Astrocyte (in vitro differentiated cells and primary cell): ENCODE data around the gene CDH23. TPM values are rescaled to one million over a fixed set of nuclear protein-coding genes. Genes with fewer than 3 reads are reported as not detected.

ENCODE experiments used
- DNase-seq: peaks from one replicate; pipeline ENCODE4 v3.0.0-alpha.2; 2010; ENCODE audit warnings: low read depth
- FAIRE-seq: peaks from 2 replicates; lab custom pipeline; 2011; peaks lifted over from hg19 to GRCh38; lab: Jason Lieb, UNC
- H2AFZ ChIP-seq: 2 replicates; pipeline ENCODE4 v1.6.0; 2012; ENCODE audit warnings: low read depth, low read length, inconsistent platforms
- H3K27ac ChIP-seq: 2 replicates; pipeline ENCODE4 v1.5.1; 2011; ENCODE audit warnings: low read depth, low read length, inconsistent platforms
- H3K27me3 ChIP-seq: 2 replicates; pipeline ENCODE4 v1.6.0; 2011; ENCODE audit warnings: low read length, inconsistent platforms; ENCODE audit not compliant: insufficient read depth
- H3K36me3 ChIP-seq: 2 replicates; pipeline ENCODE4 v1.5.1; 2011; ENCODE audit warnings: low read length, inconsistent platforms; ENCODE audit not compliant: insufficient read depth
- H3K4me1 ChIP-seq: 2 replicates; pipeline ENCODE4 v1.5.1; 2011; ENCODE audit warnings: low read length, inconsistent platforms; ENCODE audit not compliant: insufficient read depth
- H3K4me2 ChIP-seq: 2 replicates; pipeline ENCODE4 v1.6.0; 2012; ENCODE audit warnings: low read length, inconsistent platforms
- H3K4me3 ChIP-seq: 2 replicates; pipeline ENCODE4 v1.5.1; 2011; ENCODE audit warnings: low read depth, mild to moderate bottlenecking, low read length, inconsistent platforms; ENCODE audit not compliant: insufficient read depth
- H3K79me2 ChIP-seq: 2 replicates; pipeline ENCODE4 v1.6.0; 2012; ENCODE audit warnings: mild to moderate bottlenecking, low read length, inconsistent platforms; ENCODE audit not compliant: insufficient read depth
- H3K9ac ChIP-seq: 2 replicates; pipeline ENCODE4 v1.6.0; 2012; ENCODE audit warnings: mild to moderate bottlenecking, low read length, inconsistent platforms
- H3K9me3 ChIP-seq: 2 replicates; pipeline ENCODE4 v1.5.1; 2012; ENCODE audit warnings: low read depth, mild to moderate bottlenecking, low read length, inconsistent platforms; ENCODE audit not compliant: insufficient read depth
- H4K20me1 ChIP-seq: 2 replicates; pipeline ENCODE4 v1.6.0; 2012; ENCODE audit warnings: low read length, inconsistent platforms; ENCODE audit not compliant: insufficient read depth
- H3K27ac Mint-ChIP-seq: one replicate; pipeline ENCODE4 v1.8.0; 2021; ENCODE audit warnings: mild to moderate bottlenecking, mixed read lengths; ENCODE audit not compliant: unreplicated experiment
- H3K27me3 Mint-ChIP-seq: one replicate; pipeline ENCODE4 v1.8.0; 2021; ENCODE audit warnings: low read depth, mixed read lengths; ENCODE audit not compliant: unreplicated experiment
- H3K36me3 Mint-ChIP-seq: one replicate; pipeline ENCODE4 v1.8.0; 2021; ENCODE audit warnings: low read depth, mixed read lengths; ENCODE audit not compliant: unreplicated experiment
- H3K4me1 Mint-ChIP-seq: one replicate; pipeline ENCODE4 v1.8.0; 2021; ENCODE audit warnings: low read depth, mixed read lengths; ENCODE audit not compliant: unreplicated experiment
- H3K4me3 Mint-ChIP-seq: one replicate; pipeline ENCODE4 v1.8.0; 2021; ENCODE audit warnings: mild to moderate bottlenecking, moderate library complexity, mixed read lengths; ENCODE audit not compliant: unreplicated experiment
- H3K9me3 Mint-ChIP-seq: one replicate; pipeline ENCODE4 v1.8.0; 2021; ENCODE audit warnings: mild to moderate bottlenecking, mixed read lengths; ENCODE audit not compliant: unreplicated experiment
- CTCF ChIP-seq: IDR thresholded peaks from 2 replicates; pipeline ENCODE4 v1.5.1; 2011; ENCODE audit warnings: low read depth, mild to moderate bottlenecking, inconsistent platforms, low read length, moderate library complexity; ENCODE audit not compliant: insufficient read depth
- EZH2 ChIP-seq: IDR thresholded peaks from 2 replicates; pipeline ENCODE4 v1.6.1; 2012; ENCODE audit warnings: mild to moderate bottlenecking, low read length, inconsistent platforms; ENCODE audit not compliant: insufficient read depth
- total RNA-seq: library from RNA; stranded (reverse); gene quantifications from 2 replicates; pipeline ENCODE4 v1.2.1, GENCODE V29; 2021

The CDH23 gene
- total RNA-seq, 1 donor from 2014 or later: not detected

GRCh38 chr10:71494476-71494875 is 97.8 kb downstream of the CDH23 start:
- Mint-ChIP-seq H3K27ac (no peak overlapping the region), H3K4me3 (no peak overlapping the region), H3K36me3 (no peaks in the 10 kb centered on the region), H3K27me3 (peaks cover 77% of the 10 kb centered on the region), H3K9me3 (peaks cover 5% of the 10 kb centered on the region), H3K4me1 (no peaks in the 10 kb centered on the region)
- no peaks in the 10 kb centered on the region for H3K4me1 ChIP-seq
- H3K79me2 ChIP-seq: no peaks in the 10 kb centered on the region
- H3K27me3 ChIP-seq: peaks cover 17% of the 10 kb centered on the region
- TF ChIP-seq EZH2 (no peak), CTCF (no peak)
- H3K27ac ChIP-seq: no peak overlapping the region
- H3K36me3 ChIP-seq: no peaks in the 10 kb centered on the region
- H3K4me2 ChIP-seq: no peak overlapping the region
- no peaks in the 10 kb centered on the region for H4K20me1 ChIP-seq
- no peak overlapping the region for H3K9ac ChIP-seq
- H2AFZ ChIP-seq: no peak overlapping the region
- FAIRE-seq: no peak
- no peak for DNase-seq
- H3K9me3 ChIP-seq: no peaks in the 10 kb centered on the region
- H3K4me3 ChIP-seq: no peak overlapping the region

- Mint-ChIP-seq H3K4me1 (no peaks in the 10 kb centered on the region), H3K4me3 (no peak overlapping the region), H3K36me3 (no peaks in the 10 kb centered on the region), H3K27ac (no peak overlapping the region), H3K27me3 (peaks cover 74% of the 10 kb centered on the region), H3K9me3 (peaks cover 1% of the 10 kb centered on the region)
- Histone ChIP-seq H3K79me2 (no peaks in the 10 kb centered on the region), H3K4me3 (no peak overlapping the region), H3K9ac (no peak overlapping the region), H3K9me3 (no peaks in the 10 kb centered on the region), H2AFZ (no peak overlapping the region), H3K36me3 (no peaks in the 10 kb centered on the region), H4K20me1 (no peaks in the 10 kb centered on the region), H3K4me1 (no peaks in the 10 kb centered on the region), H3K27me3 (peaks cover 17% of the 10 kb centered on the region), H3K4me2 (no peak overlapping the region), H3K27ac (no peak overlapping the region)
- TF ChIP-seq CTCF (no peak), EZH2 (no peak)
- no peak for DNase-seq
- no peak for FAIRE-seq
These were observed 98.3 kb downstream of the CDH23 start for GRCh38 chr10:71494980-71495381.

GRCh38 chr10:71496927-71497762 is 100.4 kb downstream of the CDH23 start:
- H2AFZ ChIP-seq: no peak overlapping the region
- no peaks in the 10 kb centered on the region for H3K36me3 ChIP-seq
- H3K4me3 Mint-ChIP-seq: no peak overlapping the region
- H3K27me3 Mint-ChIP-seq: peaks cover 76% of the 10 kb centered on the region
- H3K36me3 Mint-ChIP-seq: no peaks in the 10 kb centered on the region
- TF ChIP-seq EZH2 (no peak), CTCF (no peak)
- no peaks in the 10 kb centered on the region for H3K9me3 ChIP-seq
- H3K9me3 Mint-ChIP-seq: no peaks in the 10 kb centered on the region
- peaks cover 21% of the 10 kb centered on the region for H3K27me3 ChIP-seq
- no peaks in the 10 kb centered on the region for H3K4me1 ChIP-seq
- DNase-seq (no peak), FAIRE-seq (no peak)
- no peak overlapping the region for H3K27ac ChIP-seq
- no peaks in the 10 kb centered on the region for H3K79me2 ChIP-seq
- no peaks in the 10 kb centered on the region for H3K4me1 Mint-ChIP-seq
- no peaks in the 10 kb centered on the region for H4K20me1 ChIP-seq
- H3K27ac Mint-ChIP-seq: no peak overlapping the region
- H3K4me3 ChIP-seq: no peak overlapping the region
- no peak overlapping the region for H3K9ac ChIP-seq
- H3K4me2 ChIP-seq: no peak overlapping the region
